Thoracic aorta (tissue), 2 donors: ENCODE data around the gene NPPB. TPM values are rescaled to one million over a fixed set of nuclear protein-coding genes. Genes with fewer than 3 reads are reported as not detected.

ENCODE experiments used
- ATAC-seq: fragments of 150-250 bp; one replicate; pipeline ENCODE4 v1.8.0; 2017; ENCODE audit warnings: low read depth; ENCODE audit not compliant: insufficient number of reproducible peaks, low FRiP score
- DNase-seq: peaks from one replicate; pipeline ENCODE4 v3.0.0-alpha.2; 2020; ENCODE audit warnings: low spot score
- H3K27ac ChIP-seq, 2 donors: fragments of 200-600 bp; sonication (generic); 1 replicate in 1 of 2; 2 replicates in 1 of 2; pipeline ENCODE4 v1.5.1; 2016; ENCODE audit warnings: mild to moderate bottlenecking in 2 of 2, moderate library complexity in 2 of 2
- H3K27me3 ChIP-seq: fragments of 200-600 bp; sonication (generic); replicated peaks from 2 replicates; pipeline ENCODE4 v1.6.0; 2016; ENCODE audit warnings: mild to moderate bottlenecking; ENCODE audit not compliant: insufficient read depth
- H3K36me3 ChIP-seq: fragments of 200-600 bp; sonication (generic); one replicate; pipeline ENCODE4 v1.5.1; 2016
- H3K4me1 ChIP-seq, 2 donors: fragments of 200-600 bp; sonication (generic); 1 replicate in 1 of 2; 2 replicates in 1 of 2; pipeline versions ENCODE4 v1.5.1 to v1.6.0; 2016; ENCODE audit warnings: low read depth in 2 of 2, mild to moderate bottlenecking in 1 of 2; ENCODE audit not compliant: control insufficient read depth in 1 of 2
- H3K4me3 ChIP-seq: fragments of 200-600 bp; sonication (generic); 2 replicates; pipeline ENCODE4 v1.5.1; 2016; ENCODE audit warnings: mild to moderate bottlenecking
- H3K9me3 ChIP-seq: fragments of 200-600 bp; sonication (generic); 2 replicates; pipeline ENCODE4 v1.5.1; 2016
- total RNA-seq, 2 donors: library from RNA; depleted of rRNA; stranded (reverse); fragments of >200 nt; gene quantifications; one replicate each; pipeline versions ENCODE4 v1.1.0 to v1.2.3, GENCODE V29; 2016
- TF ChIP-seq, protein P1 (sequence below): fragments of 200-600 bp; sonication (generic); IDR thresholded peaks from one replicate; pipeline ENCODE4 v1.5.1; 2019; ENCODE audit warnings: antibody characterized with exemption

The NPPB gene
- total RNA-seq, 2 donors from 2014 or later = not detected

- H3K27ac ChIP-seq = no peak overlapping the region
- no peaks in the 10 kb centered on the region for H3K27me3 ChIP-seq
- peaks cover 6 to 8% of the 10 kb centered on the region in 2 donors for H3K4me1 ChIP-seq
- H3K9me3 ChIP-seq = no peaks in the 10 kb centered on the region
- DNase-seq (no peak), ATAC-seq (no peak)
- TF ChIP-seq, protein P1, sequence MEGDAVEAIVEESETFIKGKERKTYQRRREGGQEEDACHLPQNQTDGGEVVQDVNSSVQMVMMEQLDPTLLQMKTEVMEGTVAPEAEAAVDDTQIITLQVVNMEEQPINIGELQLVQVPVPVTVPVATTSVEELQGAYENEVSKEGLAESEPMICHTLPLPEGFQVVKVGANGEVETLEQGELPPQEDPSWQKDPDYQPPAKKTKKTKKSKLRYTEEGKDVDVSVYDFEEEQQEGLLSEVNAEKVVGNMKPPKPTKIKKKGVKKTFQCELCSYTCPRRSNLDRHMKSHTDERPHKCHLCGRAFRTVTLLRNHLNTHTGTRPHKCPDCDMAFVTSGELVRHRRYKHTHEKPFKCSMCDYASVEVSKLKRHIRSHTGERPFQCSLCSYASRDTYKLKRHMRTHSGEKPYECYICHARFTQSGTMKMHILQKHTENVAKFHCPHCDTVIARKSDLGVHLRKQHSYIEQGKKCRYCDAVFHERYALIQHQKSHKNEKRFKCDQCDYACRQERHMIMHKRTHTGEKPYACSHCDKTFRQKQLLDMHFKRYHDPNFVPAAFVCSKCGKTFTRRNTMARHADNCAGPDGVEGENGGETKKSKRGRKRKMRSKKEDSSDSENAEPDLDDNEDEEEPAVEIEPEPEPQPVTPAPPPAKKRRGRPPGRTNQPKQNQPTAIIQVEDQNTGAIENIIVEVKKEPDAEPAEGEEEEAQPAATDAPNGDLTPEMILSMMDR = no peak
- H3K36me3 ChIP-seq = peaks cover 68% of the 10 kb centered on the region
- H3K4me3 ChIP-seq = no peak overlapping the region
Measured at GRCh38 chr1:11835441-11836225, 23.1 kb downstream of the NPPB start.

DNA sequence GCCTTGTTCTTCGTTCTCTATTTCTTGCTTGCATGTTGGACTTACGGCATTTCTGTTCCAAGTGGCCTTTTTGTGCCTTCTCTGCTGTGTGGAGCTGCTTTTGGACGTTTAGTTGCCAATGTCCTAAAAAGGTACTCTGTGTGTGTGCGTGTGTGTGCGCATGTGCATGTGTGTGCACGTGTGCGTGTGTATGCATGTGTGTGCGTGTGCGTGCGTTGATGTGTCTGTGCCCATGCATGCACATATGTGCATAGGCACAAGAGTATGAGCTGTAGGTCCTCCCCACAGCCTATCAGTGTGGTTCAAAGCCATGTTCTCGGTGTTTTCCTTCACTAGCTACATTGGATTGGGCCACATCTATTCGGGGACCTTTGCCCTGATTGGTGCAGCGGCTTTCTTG lies 24.8 kb downstream of the NPPB start:
- H3K9me3 ChIP-seq = no peaks in the 10 kb centered on the region
- H3K4me1 ChIP-seq = no peaks in the 10 kb centered on the region
- no peak overlapping the region for H3K27ac ChIP-seq
- DNase-seq (no peak), ATAC-seq (no peak)
- H3K27me3 ChIP-seq = no peaks in the 10 kb centered on the region
- TF ChIP-seq, protein P1 = no peak
- peaks cover 77% of the 10 kb centered on the region for H3K36me3 ChIP-seq
- no peak overlapping the region for H3K4me3 ChIP-seq

GRCh38 chr1:11833497-11833896 lies 25.2 kb downstream of the NPPB start:
- no peak overlapping the region for H3K4me3 ChIP-seq
- H3K27me3 ChIP-seq = no peaks in the 10 kb centered on the region
- H3K27ac ChIP-seq = no peak overlapping the region
- H3K9me3 ChIP-seq = no peaks in the 10 kb centered on the region
- no peaks in the 10 kb centered on the region for H3K4me1 ChIP-seq
- DNase-seq (no peak), ATAC-seq (no peak)
- TF ChIP-seq, protein P1 = no peak
- peaks cover 81% of the 10 kb centered on the region for H3K36me3 ChIP-seq

- Histone ChIP-seq H3K27ac (no peak overlapping the region), H3K4me1 (no peaks in the 10 kb centered on the region), H3K4me3 (no peak overlapping the region), H3K36me3 (peaks cover 84% of the 10 kb centered on the region), H3K27me3 (no peaks in the 10 kb centered on the region), H3K9me3 (no peaks in the 10 kb centered on the region)
- DNase-seq (no peak), ATAC-seq (no peak)
- TF ChIP-seq, protein P1 = no peak
Measured at GRCh38 chr1:11831945-11832725, 26.6 kb downstream of the NPPB start.

- no peaks in the 10 kb centered on the region for H3K4me1 ChIP-seq
- H3K9me3 ChIP-seq = no peaks in the 10 kb centered on the region
- peaks cover 72% of the 10 kb centered on the region for H3K36me3 ChIP-seq
- no peak overlapping the region for H3K4me3 ChIP-seq
- no peak overlapping the region for H3K27ac ChIP-seq
- TF ChIP-seq, protein P1 = no peak
- H3K27me3 ChIP-seq = no peaks in the 10 kb centered on the region
- DNase-seq (no peak), ATAC-seq (no peak)
Measured at GRCh38 chr1:11828511-11828910, 30.2 kb downstream of the NPPB start.
